HepG2 (cell line): ENCODE measurements around the gene CCDC201. TPM values are rescaled to one million over a fixed set of nuclear protein-coding genes. Genes with fewer than 3 reads are reported as not detected.

ENCODE experiments used
- DNMT3B ChIP-seq: conservative IDR thresholded peaks from 2 replicates; pipeline ENCODE4 v1.6.1; 2016; ENCODE audit warnings: missing biosample characterization, control low read depth
- GTF3A ChIP-seq: sonication (generic); formaldehyde crosslinking; conservative IDR thresholded peaks from 2 replicates; pipeline ENCODE4 v1.4.0; 2020; ENCODE audit warnings: mild to moderate bottlenecking, missing genetic modification reagents
- PHF20 ChIP-seq: sonication (generic); formaldehyde crosslinking; IDR thresholded peaks from 2 replicates; pipeline ENCODE4 v1.5.0; 2020; ENCODE audit warnings: mild to moderate bottlenecking, missing genetic modification reagents
- SMAD1 ChIP-seq: sonication (generic); formaldehyde crosslinking; IDR thresholded peaks from 2 replicates; pipeline ENCODE4 v1.4.0; 2020; ENCODE audit warnings: missing genetic modification reagents, low read depth, mild to moderate bottlenecking, borderline replicate concordance
- SNAPC4 ChIP-seq: sonication (generic); formaldehyde crosslinking; IDR thresholded peaks from 2 replicates; pipeline ENCODE4 v1.4.0; 2020; ENCODE audit warnings: mild to moderate bottlenecking, missing genetic modification reagents
- ZBTB42 ChIP-seq: sonication (generic); formaldehyde crosslinking; IDR thresholded peaks from 2 replicates; pipeline ENCODE4 v1.5.0; 2020; ENCODE audit warnings: mild to moderate bottlenecking, missing genetic modification reagents
- ZNF280D ChIP-seq: sonication (generic); formaldehyde crosslinking; IDR thresholded peaks from 2 replicates; pipeline ENCODE4 v1.5.1; 2020; ENCODE audit warnings: mild to moderate bottlenecking, missing genetic modification reagents
- ZNF296 ChIP-seq: sonication (generic); formaldehyde crosslinking; conservative IDR thresholded peaks from 2 replicates; pipeline ENCODE4 v1.5.0; 2020; ENCODE audit warnings: mild to moderate bottlenecking, missing genetic modification reagents
- ZNF383 ChIP-seq: sonication (generic); formaldehyde crosslinking; IDR thresholded peaks from 2 replicates; pipeline ENCODE4 v1.4.0; 2020; ENCODE audit warnings: missing genetic modification reagents, mild to moderate bottlenecking, borderline replicate concordance
- ZNF558 ChIP-seq: sonication (generic); formaldehyde crosslinking; IDR thresholded peaks from 2 replicates; pipeline ENCODE4 v1.9.0; 2022; ENCODE audit warnings: mild to moderate bottlenecking, missing genetic modification reagents, borderline replicate concordance
- ZNF724P ChIP-seq: sonication (generic); formaldehyde crosslinking; IDR thresholded peaks from 2 replicates; pipeline ENCODE4 v1.8.0; 2022; ENCODE audit warnings: missing genetic modification reagents, borderline replicate concordance
- ZNF841 ChIP-seq: sonication (generic); formaldehyde crosslinking; IDR thresholded peaks from 2 replicates; pipeline ENCODE4 v1.8.1; 2023; ENCODE audit warnings: missing genetic modification reagents, borderline replicate concordance
- ZNF850 ChIP-seq: sonication (generic); formaldehyde crosslinking; conservative IDR thresholded peaks from 2 replicates; pipeline ENCODE4 v1.9.0; 2021; ENCODE audit warnings: mild to moderate bottlenecking, missing genetic modification reagents
- polyA plus RNA-seq, 8 experiments: library from polyadenylated mRNA; depleted of rRNA in 3 of 8; stranded (reverse) in 7 of 8; unstranded in 1 of 8; fragments of >200 nt; fragmentation: Illumina TruSeq in 4 of 8; extraction: Trizol in 4 of 8; gene quantifications; 2 replicates each; pipeline versions ENCODE4 v1.2.1 to v1.2.3, GENCODE V29; 2011 to 2016; ENCODE audit warnings: low read depth in 4 of 8, missing spikeins in 1 of 8, mixed read lengths in 1 of 8; ENCODE audit not compliant: insufficient read depth in 1 of 8
- total RNA-seq, 5 experiments: library from RNA; depleted of rRNA; stranded (reverse); fragments of >200 nt; fragmentation: Illumina TruSeq; extraction: Trizol; gene quantifications; 2 replicates each; pipeline ENCODE4 v1.2.3, GENCODE V29; 2016; ENCODE audit warnings: low read depth in 1 of 5
- TF ChIP-seq, protein P1 (sequence below): sonication (generic); formaldehyde crosslinking; IDR thresholded peaks from 2 replicates; pipeline ENCODE4 v1.4.0; 2020; ENCODE audit warnings: missing genetic modification reagents, borderline replicate concordance
- TF ChIP-seq, protein P2 (sequence below), 2 experiments: sonication (generic) in 1 of 2; formaldehyde crosslinking in 1 of 2; IDR thresholded peaks; 2 replicates each; pipeline versions ENCODE4 v1.4.0 to v1.6.1; 2018 to 2020; ENCODE audit warnings: missing genetic modification reagents in 2 of 2, borderline replicate concordance in 1 of 2, low read depth in 1 of 2, mild to moderate bottlenecking in 1 of 2, missing biosample characterization in 1 of 2
- TF ChIP-seq, protein P3 (sequence below): IDR thresholded peaks from 2 replicates; pipeline ENCODE4 v1.6.1; 2016

CCDC201 gene
- total and polyA plus RNA-seq, 2 of the 13 experiments (the other 11 are each of a cell fraction or from before 2014, with no cell fraction given): 0.92 TPM; not detected in 1

- TF ChIP-seq ZNF383 (CRISPR knock-in tag) (no peak), GTF3A (CRISPR knock-in tag) (no peak), SMAD1 (CRISPR knock-in tag) (peak; percentile 0; the same call in 1 of the 2 replicates), ZBTB42 (peak; percentile 73), ZNF558 (CRISPR knock-in tag) (peak; percentile 82; the same call in 1 of the 2 replicates), SNAPC4 (no peak), ZNF280D (no peak; the same call in 1 of the 2 replicates), ZNF296 (CRISPR knock-in tag) (0 out of 2 replicates have a peak, but pooled peaks have one; percentile 85), DNMT3B (CRISPR knock-in tag) (no peak), ZNF841 (CRISPR knock-in tag) (0 out of 2 replicates have a peak, but pooled peaks have one; percentile 38), ZNF724P (CRISPR knock-in tag) (no peak), ZNF850 (CRISPR knock-in tag) (0 out of 2 replicates have a peak, but pooled peaks have one; percentile 4), PHF20 (CRISPR knock-in tag) (no peak; the same call in 1 of the 2 replicates)
- TF ChIP-seq, protein P1, sequence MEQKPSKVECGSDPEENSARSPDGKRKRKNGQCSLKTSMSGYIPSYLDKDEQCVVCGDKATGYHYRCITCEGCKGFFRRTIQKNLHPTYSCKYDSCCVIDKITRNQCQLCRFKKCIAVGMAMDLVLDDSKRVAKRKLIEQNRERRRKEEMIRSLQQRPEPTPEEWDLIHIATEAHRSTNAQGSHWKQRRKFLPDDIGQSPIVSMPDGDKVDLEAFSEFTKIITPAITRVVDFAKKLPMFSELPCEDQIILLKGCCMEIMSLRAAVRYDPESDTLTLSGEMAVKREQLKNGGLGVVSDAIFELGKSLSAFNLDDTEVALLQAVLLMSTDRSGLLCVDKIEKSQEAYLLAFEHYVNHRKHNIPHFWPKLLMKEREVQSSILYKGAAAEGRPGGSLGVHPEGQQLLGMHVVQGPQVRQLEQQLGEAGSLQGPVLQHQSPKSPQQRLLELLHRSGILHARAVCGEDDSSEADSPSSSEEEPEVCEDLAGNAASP (CRISPR knock-in tag): 0 out of 2 replicates have a peak, but pooled peaks have one; percentile 4
- TF ChIP-seq, protein P2, sequence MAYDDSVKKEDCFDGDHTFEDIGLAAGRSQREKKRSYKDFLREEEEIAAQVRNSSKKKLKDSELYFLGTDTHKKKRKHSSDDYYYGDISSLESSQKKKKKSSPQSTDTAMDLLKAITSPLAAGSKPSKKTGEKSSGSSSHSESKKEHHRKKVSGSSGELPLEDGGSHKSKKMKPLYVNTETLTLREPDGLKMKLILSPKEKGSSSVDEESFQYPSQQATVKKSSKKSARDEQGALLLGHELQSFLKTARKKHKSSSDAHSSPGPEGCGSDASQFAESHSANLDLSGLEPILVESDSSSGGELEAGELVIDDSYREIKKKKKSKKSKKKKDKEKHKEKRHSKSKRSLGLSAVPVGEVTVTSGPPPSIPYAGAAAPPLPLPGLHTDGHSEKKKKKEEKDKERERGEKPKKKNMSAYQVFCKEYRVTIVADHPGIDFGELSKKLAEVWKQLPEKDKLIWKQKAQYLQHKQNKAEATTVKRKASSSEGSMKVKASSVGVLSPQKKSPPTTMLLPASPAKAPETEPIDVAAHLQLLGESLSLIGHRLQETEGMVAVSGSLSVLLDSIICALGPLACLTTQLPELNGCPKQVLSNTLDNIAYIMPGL (CRISPR knock-in tag; IDR thresholded peaks at IDR 0.05; ENCODE audit: borderline replicate concordance in 1 of 2, low read depth in 1 of 2): peak in 1 of 2 experiments; percentile 18; a peak in 2 of 4 replicates
- TF ChIP-seq, protein P3, sequence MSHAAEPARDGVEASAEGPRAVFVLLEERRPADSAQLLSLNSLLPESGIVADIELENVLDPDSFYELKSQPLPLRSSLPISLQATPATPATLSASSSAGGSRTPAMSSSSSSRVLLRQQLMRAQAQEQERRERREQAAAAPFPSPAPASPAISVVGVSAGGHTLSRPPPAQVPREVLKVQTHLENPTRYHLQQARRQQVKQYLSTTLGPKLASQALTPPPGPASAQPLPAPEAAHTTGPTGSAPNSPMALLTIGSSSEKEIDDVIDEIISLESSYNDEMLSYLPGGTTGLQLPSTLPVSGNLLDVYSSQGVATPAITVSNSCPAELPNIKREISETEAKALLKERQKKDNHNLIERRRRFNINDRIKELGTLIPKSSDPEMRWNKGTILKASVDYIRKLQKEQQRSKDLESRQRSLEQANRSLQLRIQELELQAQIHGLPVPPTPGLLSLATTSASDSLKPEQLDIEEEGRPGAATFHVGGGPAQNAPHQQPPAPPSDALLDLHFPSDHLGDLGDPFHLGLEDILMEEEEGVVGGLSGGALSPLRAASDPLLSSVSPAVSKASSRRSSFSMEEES (CRISPR knock-in tag): no peak
Measured at GRCh38 chr7:45888993-45889366, 16.1 kb upstream of the CCDC201 start (continued).
